PC-3 (cell line): ENCODE data around the gene MTA3.

Experiments
- EZH2 ChIP-seq: fragments of 300-600 bp; sonication (generic); IDR thresholded peaks from one replicate; pipeline ENCODE4 v1.6.1; 2017; ENCODE audit warnings: antibody characterized with exemption, mild to moderate bottlenecking, low read length; ENCODE audit not compliant: unreplicated experiment
- EZH2phosphoT487 ChIP-seq: fragments of 300-600 bp; sonication (generic); IDR thresholded peaks from 2 replicates; pipeline ENCODE4 v1.6.1; 2018; ENCODE audit warnings: mild to moderate bottlenecking, antibody characterized with exemption, low read length, borderline replicate concordance
- TF ChIP-seq, protein P1 (sequence below): fragments of 300-600 bp; sonication (generic); conservative IDR thresholded peaks from 2 replicates; pipeline ENCODE4 v1.5.1; 2017; ENCODE audit warnings: antibody characterized with exemption, low read depth, mild to moderate bottlenecking, low read length

DNA sequence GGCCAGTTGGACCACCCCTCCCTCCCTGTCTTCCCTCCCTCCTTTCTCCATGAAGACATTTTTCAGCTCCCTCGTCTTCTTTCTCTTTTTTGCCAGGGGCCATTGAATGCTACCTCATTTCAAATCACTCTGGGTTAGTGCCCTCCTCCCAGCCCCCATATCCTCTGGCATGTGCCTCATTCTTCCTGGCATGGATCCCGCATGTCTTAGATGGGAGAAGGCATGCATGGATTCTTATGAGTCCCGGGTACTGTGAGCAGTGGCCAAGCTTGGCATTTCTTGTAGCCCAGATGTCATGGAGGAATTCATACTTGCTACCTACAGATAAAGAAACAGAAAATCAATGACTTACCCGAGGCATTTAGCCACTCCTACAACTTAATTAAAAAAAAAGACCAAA is 232.9 kb downstream of the MTA3 start:
- TF ChIP-seq, protein P1, sequence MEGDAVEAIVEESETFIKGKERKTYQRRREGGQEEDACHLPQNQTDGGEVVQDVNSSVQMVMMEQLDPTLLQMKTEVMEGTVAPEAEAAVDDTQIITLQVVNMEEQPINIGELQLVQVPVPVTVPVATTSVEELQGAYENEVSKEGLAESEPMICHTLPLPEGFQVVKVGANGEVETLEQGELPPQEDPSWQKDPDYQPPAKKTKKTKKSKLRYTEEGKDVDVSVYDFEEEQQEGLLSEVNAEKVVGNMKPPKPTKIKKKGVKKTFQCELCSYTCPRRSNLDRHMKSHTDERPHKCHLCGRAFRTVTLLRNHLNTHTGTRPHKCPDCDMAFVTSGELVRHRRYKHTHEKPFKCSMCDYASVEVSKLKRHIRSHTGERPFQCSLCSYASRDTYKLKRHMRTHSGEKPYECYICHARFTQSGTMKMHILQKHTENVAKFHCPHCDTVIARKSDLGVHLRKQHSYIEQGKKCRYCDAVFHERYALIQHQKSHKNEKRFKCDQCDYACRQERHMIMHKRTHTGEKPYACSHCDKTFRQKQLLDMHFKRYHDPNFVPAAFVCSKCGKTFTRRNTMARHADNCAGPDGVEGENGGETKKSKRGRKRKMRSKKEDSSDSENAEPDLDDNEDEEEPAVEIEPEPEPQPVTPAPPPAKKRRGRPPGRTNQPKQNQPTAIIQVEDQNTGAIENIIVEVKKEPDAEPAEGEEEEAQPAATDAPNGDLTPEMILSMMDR = no peak
- TF ChIP-seq EZH2phosphoT487 = no peak
- no peak for TF ChIP-seq EZH2
